Measurements from ENCODE around the gene ASPHD2. TPM values are rescaled to one million over a fixed set of nuclear protein-coding genes. Genes with fewer than 3 reads are reported as not detected.

The ASPHD2 gene
- total and polyA plus RNA-seq, 10 of the 15 experiments (the other 5 are each of a cell fraction or from before 2014, with no cell fraction given): 1.6 to 10.6 (median 5.2) TPM

DNA sequence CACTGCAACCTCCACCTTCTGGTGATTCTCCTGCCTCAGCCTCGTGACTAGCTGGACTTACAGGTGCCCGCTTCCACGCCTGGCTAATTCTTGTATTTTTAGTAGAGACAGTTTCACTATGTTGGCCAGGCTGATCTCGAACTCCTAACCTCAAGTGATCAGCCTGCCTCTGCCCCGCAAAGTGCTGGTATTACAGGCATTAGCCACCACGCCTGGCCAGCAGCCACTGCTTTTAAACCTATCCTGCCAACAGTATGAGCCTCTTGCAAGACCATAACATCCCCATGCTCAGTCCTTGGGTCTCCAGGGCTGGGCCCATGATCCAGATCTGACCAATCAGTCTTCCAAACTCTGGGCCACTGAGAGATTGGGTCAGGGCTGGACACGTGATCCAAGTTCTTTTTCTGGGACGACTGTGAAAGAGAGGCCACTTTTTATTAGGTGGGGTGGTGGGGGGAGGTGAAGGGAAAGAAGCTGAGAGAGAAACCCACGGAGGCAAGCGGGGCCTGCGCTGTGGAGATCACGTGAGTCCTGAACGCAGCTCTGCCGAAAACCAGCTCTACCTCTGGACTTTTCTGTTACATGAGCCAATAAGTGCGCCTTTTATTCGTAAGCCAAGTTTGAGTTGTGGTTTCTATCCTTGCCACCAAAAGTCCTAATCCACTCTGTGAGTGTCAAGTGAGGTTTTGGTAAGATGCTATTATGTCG is 17.9 kb downstream of the ASPHD2 start:
- WGBS (ENCODE audit: insufficient coverage, insufficient replicate concordance, low lambda C conversion rate, missing lambda C conversion rate): 86% methylated on average over 17 of the region's 17 CpGs
- Histone ChIP-seq H4K20me1 (ENCODE audit: control insufficient read depth, insufficient read depth) (no peaks in the 10 kb centered on the region), H3K79me2 (ENCODE audit: control insufficient read depth, insufficient read depth, low read length) (no peaks in the 10 kb centered on the region; the same call in 1 of the 2 replicates), H3K4me2 (ENCODE audit: control insufficient read depth, insufficient read depth) (no peak overlapping the region), H3K9ac (ENCODE audit: control insufficient read depth, insufficient read depth, low read length) (no peak overlapping the region), H3K4me3 (no peak overlapping the region), H3K27ac (ENCODE audit: control insufficient read depth, insufficient read depth) (no peak overlapping the region), H3K4me1 (ENCODE audit: control insufficient read depth, insufficient read depth, low read length) (no peaks in the 10 kb centered on the region), H3K27me3 (replicated peaks in 1 of 2; ENCODE audit: control insufficient read depth in 2 of 2, insufficient read depth in 2 of 2, low read length in 1 of 2) (no peaks in the 10 kb centered on the region), H2AFZ (ENCODE audit: control insufficient read depth, low read depth, low read length) (no peak overlapping the region), H3K36me3 (ENCODE audit: control insufficient read depth in 2 of 2, insufficient read depth in 2 of 2, low read length in 1 of 2) (peaks cover 6 to 16% of the 10 kb centered on the region in 2 experiments; a peak in 3 of 4 replicates), H3K9me3 (replicated peaks; ENCODE audit: control insufficient read depth, insufficient read depth, low read length) (no peaks in the 10 kb centered on the region)
- ChIA-PET CTCF (interaction anchor here (1.1 kb wide), 1 partner anchor 16 kb away, joined by 4 read pairs; no protein-coding TSS in a partner anchor), SMC1A (ENCODE audit: uncharacterized antibody, unreplicated experiment) (no interaction called here), RAD21 (ENCODE audit: unreplicated experiment) (no interaction called here), POLR2A (no interaction called here)
- no peak for TF ChIP-seq DPF2 (IDR thresholded peaks at IDR 0.05)
- TF ChIP-seq KDM1A (IDR thresholded peaks at IDR 0.05; ENCODE audit: borderline replicate concordance): no peak
- TF ChIP-seq ZNF622 (IDR thresholded peaks at IDR 0.05): no peak
- no peak for TF ChIP-seq FOXM1 (IDR thresholded peaks at IDR 0.05; ENCODE audit: low read depth, low read length)
- no peak for TF ChIP-seq IKZF2 (IDR thresholded peaks at IDR 0.05)
- no peak for TF ChIP-seq NR2C2 (IDR thresholded peaks at IDR 0.05; ENCODE audit: borderline replicate concordance, control insufficient read depth, insufficient read length, low read depth)
- TF ChIP-seq, protein P1, sequence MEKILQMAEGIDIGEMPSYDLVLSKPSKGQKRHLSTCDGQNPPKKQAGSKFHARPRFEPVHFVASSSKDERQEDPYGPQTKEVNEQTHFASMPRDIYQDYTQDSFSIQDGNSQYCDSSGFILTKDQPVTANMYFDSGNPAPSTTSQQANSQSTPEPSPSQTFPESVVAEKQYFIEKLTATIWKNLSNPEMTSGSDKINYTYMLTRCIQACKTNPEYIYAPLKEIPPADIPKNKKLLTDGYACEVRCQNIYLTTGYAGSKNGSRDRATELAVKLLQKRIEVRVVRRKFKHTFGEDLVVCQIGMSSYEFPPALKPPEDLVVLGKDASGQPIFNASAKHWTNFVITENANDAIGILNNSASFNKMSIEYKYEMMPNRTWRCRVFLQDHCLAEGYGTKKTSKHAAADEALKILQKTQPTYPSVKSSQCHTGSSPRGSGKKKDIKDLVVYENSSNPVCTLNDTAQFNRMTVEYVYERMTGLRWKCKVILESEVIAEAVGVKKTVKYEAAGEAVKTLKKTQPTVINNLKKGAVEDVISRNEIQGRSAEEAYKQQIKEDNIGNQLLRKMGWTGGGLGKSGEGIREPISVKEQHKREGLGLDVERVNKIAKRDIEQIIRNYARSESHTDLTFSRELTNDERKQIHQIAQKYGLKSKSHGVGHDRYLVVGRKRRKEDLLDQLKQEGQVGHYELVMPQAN (conservative IDR thresholded peaks at IDR 0.05): no peak
- no peak for FAIRE-seq
- DNase-seq (ENCODE audit: low read depth, low spot score): no peak
- intact Hi-C loops (cut with micrococcal nuclease; ENCODE audit: unreplicated experiment): no loop called here
- in situ Hi-C loops (cut with MboI): no loop called here
- BruUV-seq (replicated peaks): no TSS peak
- ATAC-seq: no peak
